Pulmonary artery endothelial cell (primary cell): ENCODE measurements around the gene CLDN20. TPM values are rescaled to one million over a fixed set of nuclear protein-coding genes. Genes with fewer than 3 reads are reported as not detected.
"Not testable (repeated sequence)": the region's sequence is repeated elsewhere in the genome, so short reads cannot be mapped to it uniquely, and the experiment has no call there.

Experiments used
- DNase-seq: peaks from one replicate; pipeline ENCODE4 v3.0.0-alpha.2; 2011; ENCODE audit warnings: low read depth, low spot score
- total RNA-seq: library from RNA; depleted of rRNA; stranded (reverse); fragments of >200 nt; gene quantifications from 2 replicates; pipeline ENCODE4 v1.2.3, GENCODE V29; 2014

CLDN20 gene
- not detected in 2 replicates for total RNA-seq

GRCh38 chr6:155263373-155264063 is at the start of gene CLDN20:
TSS of gene CLDN20 (plus strand) at chr6:155264013. CDS start at chr6:155275720, 11,707 bp downstream.
- no peak for DNase-seq

GRCh38 chr6:155215906-155216305 is 47.9 kb upstream of the CLDN20 start:
- DNase-seq, result no peak

GRCh38 chr6:155216312-155217046 is 47.3 kb upstream of the CLDN20 start:
- DNase-seq, result no peak

- DNase-seq, result not testable (repeated sequence)
Observed at GRCh38 chr6:155218711-155219110, 45.1 kb upstream of the CLDN20 start.

GRCh38 chr6:155219299-155219698 is 44.5 kb upstream of the CLDN20 start:
- no peak for DNase-seq

GRCh38 chr6:155219858-155220301 is 43.9 kb upstream of the CLDN20 start:
- DNase-seq, result no peak

- no peak for DNase-seq
Observed at GRCh38 chr6:155221086-155221485, 42.7 kb upstream of the CLDN20 start.

- DNase-seq, result no peak
Observed at GRCh38 chr6:155222506-155222905, 41.3 kb upstream of the CLDN20 start.

GRCh38 chr6:155223646-155224451 is 40.0 kb upstream of the CLDN20 start:
- peak; percentile 69 for DNase-seq

- no peak for DNase-seq
Observed at GRCh38 chr6:155224618-155225017, 39.2 kb upstream of the CLDN20 start.

- no peak for DNase-seq
Observed at GRCh38 chr6:155227046-155227445, 36.8 kb upstream of the CLDN20 start.

- no peak for DNase-seq
Observed at GRCh38 chr6:155228546-155229166, 35.2 kb upstream of the CLDN20 start.

- DNase-seq, result not testable (repeated sequence)
Observed at GRCh38 chr6:155230975-155231374, 32.8 kb upstream of the CLDN20 start.

GRCh38 chr6:155232848-155233247 is 31.0 kb upstream of the CLDN20 start:
- DNase-seq, result no peak

GRCh38 chr6:155234167-155234566 is 29.6 kb upstream of the CLDN20 start:
- DNase-seq, result no peak

- DNase-seq, result no peak
Observed at GRCh38 chr6:155234687-155235086, 29.1 kb upstream of the CLDN20 start.

- no peak for DNase-seq
Observed at GRCh38 chr6:155235087-155235486, 28.7 kb upstream of the CLDN20 start.

- DNase-seq, result no peak
Observed at GRCh38 chr6:155237613-155238012, 26.2 kb upstream of the CLDN20 start.

GRCh38 chr6:155240905-155241600 is 22.8 kb upstream of the CLDN20 start:
- no peak for DNase-seq

GRCh38 chr6:155241966-155242365 is 21.8 kb upstream of the CLDN20 start:
- DNase-seq, result no peak

- no peak for DNase-seq
Observed at GRCh38 chr6:155244434-155244833, 19.4 kb upstream of the CLDN20 start.
